Right lobe of liver (tissue), 4 donors: Measurements from ENCODE around the gene UNC13D.

Source experiments
- POLR2A ChIP-seq: fragments of 450-650 bp; IDR thresholded peaks from one replicate; pipeline ENCODE4 v1.6.1; 2017; ENCODE audit warnings: antibody characterized with exemption, mild to moderate bottlenecking
- TF ChIP-seq, protein P1 (sequence below), 4 donors: fragments of 200-600 bp in 3 of 4; fragments of 450-650 bp in 1 of 4; IDR thresholded peaks; one replicate each; pipeline versions ENCODE4 v1.5.1 to v1.8.0; 2016 to 2022; ENCODE audit warnings: antibody characterized with exemption in 4 of 4, mild to moderate bottlenecking in 2 of 4
- donor health status: DM: no; HTN: no; CAD: no.
- donor health status: DM: no; HTN: no; CAD: no.
- donor health status: DM: no; HTN: yes; CAD: no.

DNA sequence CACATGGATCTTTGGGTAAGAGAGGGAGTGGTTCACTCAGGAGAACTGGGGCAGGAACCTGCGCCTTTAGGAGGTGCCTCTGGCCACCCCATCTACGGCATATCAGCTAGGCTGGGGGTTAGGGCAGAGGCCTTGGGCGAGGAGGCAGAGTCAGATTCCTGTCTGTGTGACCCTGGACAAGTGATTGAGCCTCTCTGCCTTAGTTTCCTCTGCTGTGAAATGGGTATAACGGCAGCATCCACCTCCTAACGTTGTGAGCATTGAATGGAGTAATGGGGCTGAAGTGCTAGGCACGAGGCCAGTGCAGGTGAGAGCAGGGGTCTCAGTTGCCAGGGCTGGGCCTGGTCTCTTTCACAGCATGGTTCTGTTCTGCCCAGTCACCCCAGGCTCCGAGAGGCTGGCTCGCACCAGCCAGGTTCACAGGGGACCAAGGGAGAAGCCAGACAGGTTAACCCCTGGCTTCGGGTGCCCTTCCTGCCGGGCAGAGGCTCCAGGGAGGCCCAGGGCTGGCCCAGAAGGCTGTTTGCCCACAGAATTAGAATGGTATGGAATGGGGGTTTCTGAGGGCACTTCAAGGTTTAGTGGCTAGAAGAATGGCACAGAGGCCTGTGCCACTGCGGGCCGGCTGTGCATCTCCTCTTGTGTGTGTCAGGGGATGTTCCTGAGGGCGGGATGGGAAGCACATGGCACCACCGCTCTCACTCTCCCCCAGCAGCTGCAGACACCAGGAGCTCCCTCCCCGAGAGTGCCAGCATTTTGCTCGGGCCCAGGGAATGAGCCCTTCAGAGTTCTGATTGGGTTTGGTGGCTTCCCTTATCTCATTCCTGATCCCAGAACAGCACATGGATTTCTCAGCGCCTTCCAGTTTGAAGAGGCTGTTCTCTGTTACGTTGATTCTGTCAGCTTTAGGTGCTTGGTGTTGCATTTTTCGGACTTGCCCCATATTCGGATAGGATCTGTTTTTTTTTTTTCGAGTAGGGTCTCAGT is 23.8 kb downstream of the UNC13D start:
- TF ChIP-seq, protein P1, sequence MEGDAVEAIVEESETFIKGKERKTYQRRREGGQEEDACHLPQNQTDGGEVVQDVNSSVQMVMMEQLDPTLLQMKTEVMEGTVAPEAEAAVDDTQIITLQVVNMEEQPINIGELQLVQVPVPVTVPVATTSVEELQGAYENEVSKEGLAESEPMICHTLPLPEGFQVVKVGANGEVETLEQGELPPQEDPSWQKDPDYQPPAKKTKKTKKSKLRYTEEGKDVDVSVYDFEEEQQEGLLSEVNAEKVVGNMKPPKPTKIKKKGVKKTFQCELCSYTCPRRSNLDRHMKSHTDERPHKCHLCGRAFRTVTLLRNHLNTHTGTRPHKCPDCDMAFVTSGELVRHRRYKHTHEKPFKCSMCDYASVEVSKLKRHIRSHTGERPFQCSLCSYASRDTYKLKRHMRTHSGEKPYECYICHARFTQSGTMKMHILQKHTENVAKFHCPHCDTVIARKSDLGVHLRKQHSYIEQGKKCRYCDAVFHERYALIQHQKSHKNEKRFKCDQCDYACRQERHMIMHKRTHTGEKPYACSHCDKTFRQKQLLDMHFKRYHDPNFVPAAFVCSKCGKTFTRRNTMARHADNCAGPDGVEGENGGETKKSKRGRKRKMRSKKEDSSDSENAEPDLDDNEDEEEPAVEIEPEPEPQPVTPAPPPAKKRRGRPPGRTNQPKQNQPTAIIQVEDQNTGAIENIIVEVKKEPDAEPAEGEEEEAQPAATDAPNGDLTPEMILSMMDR (IDR thresholded peaks at IDR 0.05): no peak
- no peak for TF ChIP-seq POLR2A
